ENCODE results near the gene CFDP1.

DNA sequence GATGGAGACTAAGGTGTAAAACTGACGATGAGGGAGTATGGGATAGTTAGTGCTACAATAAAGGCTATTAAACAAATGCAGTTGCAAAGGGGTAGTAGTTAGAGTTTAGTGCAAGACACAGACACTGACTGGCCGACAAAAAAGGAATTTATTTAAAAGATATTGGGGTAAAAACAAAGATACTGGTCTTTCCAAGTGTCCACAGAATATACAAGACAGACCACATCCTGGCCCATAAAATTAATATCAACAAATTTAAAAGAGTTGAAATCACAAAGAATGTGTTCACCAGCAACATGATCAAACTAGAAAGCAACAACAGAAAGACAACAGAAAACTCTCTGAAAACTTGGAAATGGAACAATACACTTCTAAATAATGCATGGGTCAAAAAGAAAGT is 54.7 kb downstream of the CFDP1 start:
- no peak for TF ChIP-seq POLR2A (IDR thresholded peaks at IDR 0.05)
- TF ChIP-seq, protein P1, sequence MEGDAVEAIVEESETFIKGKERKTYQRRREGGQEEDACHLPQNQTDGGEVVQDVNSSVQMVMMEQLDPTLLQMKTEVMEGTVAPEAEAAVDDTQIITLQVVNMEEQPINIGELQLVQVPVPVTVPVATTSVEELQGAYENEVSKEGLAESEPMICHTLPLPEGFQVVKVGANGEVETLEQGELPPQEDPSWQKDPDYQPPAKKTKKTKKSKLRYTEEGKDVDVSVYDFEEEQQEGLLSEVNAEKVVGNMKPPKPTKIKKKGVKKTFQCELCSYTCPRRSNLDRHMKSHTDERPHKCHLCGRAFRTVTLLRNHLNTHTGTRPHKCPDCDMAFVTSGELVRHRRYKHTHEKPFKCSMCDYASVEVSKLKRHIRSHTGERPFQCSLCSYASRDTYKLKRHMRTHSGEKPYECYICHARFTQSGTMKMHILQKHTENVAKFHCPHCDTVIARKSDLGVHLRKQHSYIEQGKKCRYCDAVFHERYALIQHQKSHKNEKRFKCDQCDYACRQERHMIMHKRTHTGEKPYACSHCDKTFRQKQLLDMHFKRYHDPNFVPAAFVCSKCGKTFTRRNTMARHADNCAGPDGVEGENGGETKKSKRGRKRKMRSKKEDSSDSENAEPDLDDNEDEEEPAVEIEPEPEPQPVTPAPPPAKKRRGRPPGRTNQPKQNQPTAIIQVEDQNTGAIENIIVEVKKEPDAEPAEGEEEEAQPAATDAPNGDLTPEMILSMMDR (IDR thresholded peaks at IDR 0.05), result no peak
